NCI-H2196 treated with DMSO at 0.1 percent for 48 hours (cell line): Measurements from ENCODE around the gene ZMIZ1.

Experiments used
- DNase-seq: peaks from one replicate; lab custom pipeline; 2025; ENCODE audit not compliant: unreplicated experiment; lab: John Stamatoyannopoulos, UW

The ZMIZ1 gene

GRCh38 chr10:79079054-79079397, 10.3 kb downstream of the ZMIZ1 start:
- no peak for DNase-seq

- no peak for DNase-seq
Observed at GRCh38 chr10:79079490-79080355, 11.0 kb downstream of the ZMIZ1 start.

GRCh38 chr10:79081353-79082034, 12.7 kb downstream of the ZMIZ1 start:
- no peak for DNase-seq

- DNase-seq, result no peak
Observed at GRCh38 chr10:79082035-79082373, 13.2 kb downstream of the ZMIZ1 start.

GRCh38 chr10:79082631-79083596, 14.1 kb downstream of the ZMIZ1 start:
- DNase-seq, result no peak

- DNase-seq, result no peak
Observed at GRCh38 chr10:79084012-79084971, 15.5 kb downstream of the ZMIZ1 start.

- no peak for DNase-seq
Observed at GRCh38 chr10:79084972-79085597, 16.3 kb downstream of the ZMIZ1 start.

GRCh38 chr10:79086822-79087221, 18.1 kb downstream of the ZMIZ1 start:
- no peak for DNase-seq

GRCh38 chr10:79087721-79088120, 19.0 kb downstream of the ZMIZ1 start:
- DNase-seq, result no peak

GRCh38 chr10:79088176-79088575, 19.4 kb downstream of the ZMIZ1 start:
- no peak for DNase-seq

GRCh38 chr10:79088613-79089355, 20.0 kb downstream of the ZMIZ1 start:
- no peak for DNase-seq

GRCh38 chr10:79089632-79090031, 20.9 kb downstream of the ZMIZ1 start:
- DNase-seq, result no peak

- no peak for DNase-seq
Observed at GRCh38 chr10:79090134-79090803, 21.5 kb downstream of the ZMIZ1 start.

GRCh38 chr10:79092292-79092896, 23.6 kb downstream of the ZMIZ1 start:
- no peak for DNase-seq

- no peak for DNase-seq
Observed at GRCh38 chr10:79093658-79094411, 25.1 kb downstream of the ZMIZ1 start.

- no peak for DNase-seq
Observed at GRCh38 chr10:79094412-79095175, 25.8 kb downstream of the ZMIZ1 start.

GRCh38 chr10:79095316-79095715, 26.6 kb downstream of the ZMIZ1 start:
- DNase-seq, result no peak
